Mucosa of stomach (tissue), 1 donor: ENCODE results near the gene MAD1L1.

Source experiments
- H3K27me3 ChIP-seq: one replicate; pipeline ENCODE4 v1.7.0; 2013; ENCODE audit warnings: mild to moderate bottlenecking, low read length; ENCODE audit not compliant: control insufficient read depth, insufficient read depth
- H3K36me3 ChIP-seq: one replicate; pipeline ENCODE4 v1.7.0; 2013; ENCODE audit warnings: low read length; ENCODE audit not compliant: control insufficient read depth, insufficient read depth
- H3K4me1 ChIP-seq: one replicate; pipeline ENCODE4 v1.7.0; 2013; ENCODE audit warnings: mild to moderate bottlenecking, low read length; ENCODE audit not compliant: control insufficient read depth, insufficient read depth
- H3K4me3 ChIP-seq: one replicate; pipeline ENCODE4 v1.7.0; 2013; ENCODE audit warnings: low read length
- H3K9ac ChIP-seq: one replicate; pipeline ENCODE4 v1.7.0; 2013; ENCODE audit warnings: mild to moderate bottlenecking, low read length, moderate library complexity
- H3K9me3 ChIP-seq: one replicate; pipeline ENCODE4 v1.7.0; 2013; ENCODE audit warnings: mild to moderate bottlenecking, low read length, moderate library complexity; ENCODE audit not compliant: control insufficient read depth
- donor health status: Pancreatic carcinoma.

MAD1L1 gene

DNA sequence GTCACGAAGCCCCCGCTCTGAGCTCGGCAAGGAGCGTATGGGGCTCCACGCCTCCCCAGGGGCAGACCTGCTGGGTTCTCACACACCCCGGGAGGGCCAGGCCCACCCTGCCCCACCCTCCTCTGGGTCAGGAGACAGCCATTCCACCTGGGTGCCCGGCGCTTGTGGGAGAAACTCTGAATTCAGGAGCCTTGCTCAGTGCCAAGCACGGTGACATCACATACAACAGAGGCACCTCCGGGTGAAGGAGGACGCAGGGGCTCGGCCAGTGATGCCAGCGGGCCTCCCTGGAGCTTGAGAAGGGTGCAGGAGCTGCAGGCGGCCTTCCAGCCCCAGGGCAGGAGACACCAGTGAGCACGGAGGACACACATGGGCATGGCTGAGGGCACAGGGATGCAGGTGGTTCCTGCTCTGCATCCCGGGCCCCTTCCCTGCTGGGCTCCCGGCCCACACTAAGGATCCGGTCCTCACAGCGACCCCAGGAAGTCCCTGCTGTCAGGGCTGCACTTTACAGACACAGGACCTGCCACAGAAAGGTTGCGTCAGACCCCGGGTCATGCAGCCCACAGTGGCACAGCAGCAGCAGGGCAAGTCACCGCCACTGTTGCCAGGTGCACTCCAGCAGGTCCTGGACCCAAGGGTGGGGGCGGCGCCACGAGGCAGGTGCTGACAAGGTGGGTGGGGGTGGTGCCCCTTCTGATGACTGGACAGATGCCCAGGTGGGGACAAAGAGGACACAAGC lies 108.0 kb downstream of the MAD1L1 start:
- Histone ChIP-seq H3K27me3 (no peaks in the 10 kb centered on the region), H3K9me3 (no peaks in the 10 kb centered on the region), H3K36me3 (no peaks in the 10 kb centered on the region)

DNA sequence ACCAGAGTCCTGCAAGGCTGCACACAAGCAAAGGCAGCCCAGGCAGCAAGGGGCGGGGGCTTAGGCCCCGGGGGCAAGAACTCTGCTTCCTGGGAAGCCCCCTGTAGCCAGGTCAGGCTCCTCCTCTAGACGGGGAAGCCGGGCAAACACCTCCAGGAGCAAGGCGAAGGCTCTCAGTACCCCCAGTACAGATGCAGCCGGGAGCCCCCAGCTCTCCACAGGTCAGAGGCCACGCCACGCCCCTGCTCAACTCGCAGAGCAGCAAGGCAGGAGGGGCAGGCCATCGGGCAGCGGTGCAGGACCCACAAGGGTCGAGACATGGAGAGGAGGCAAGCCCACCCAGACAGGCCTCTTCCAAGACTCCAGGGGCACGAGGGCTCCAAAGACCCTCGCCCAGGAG lies 108.8 kb downstream of the MAD1L1 start:
- Histone ChIP-seq H3K27me3 (no peaks in the 10 kb centered on the region), H3K9ac (no peak overlapping the region), H3K9me3 (no peaks in the 10 kb centered on the region), H3K4me3 (no peak overlapping the region), H3K36me3 (no peaks in the 10 kb centered on the region), H3K4me1 (no peaks in the 10 kb centered on the region)

More for the DNA sequence above, 108.0 kb downstream of the MAD1L1 start:
- H3K4me1 ChIP-seq: no peaks in the 10 kb centered on the region
- H3K4me3 ChIP-seq: no peak overlapping the region
- no peak overlapping the region for H3K9ac ChIP-seq

DNA sequence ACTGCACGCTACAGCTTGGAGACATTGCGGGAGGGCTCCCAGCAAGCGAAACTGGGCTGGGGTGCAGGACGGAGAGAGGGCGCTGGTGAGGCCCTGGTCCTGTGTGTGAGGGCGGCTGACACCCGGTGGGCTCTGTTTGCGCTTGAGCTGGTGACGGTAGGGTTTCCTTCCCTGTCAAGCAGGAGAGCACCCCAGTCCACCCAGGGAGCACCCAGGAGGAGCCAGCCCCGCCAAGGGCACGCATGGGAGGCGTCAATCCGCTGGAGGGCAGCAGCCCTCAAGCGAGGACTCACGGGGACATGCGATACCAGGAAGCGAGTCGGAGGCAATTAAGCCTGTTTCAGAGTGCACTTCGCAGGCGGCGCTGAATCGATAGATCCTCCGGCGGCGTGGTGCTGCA lies 109.4 kb downstream of the MAD1L1 start:
- no peaks in the 10 kb centered on the region for H3K36me3 ChIP-seq
- no peak overlapping the region for H3K4me3 ChIP-seq
- H3K4me1 ChIP-seq: no peaks in the 10 kb centered on the region
- H3K9me3 ChIP-seq: no peaks in the 10 kb centered on the region
- H3K9ac ChIP-seq: no peak overlapping the region
- no peaks in the 10 kb centered on the region for H3K27me3 ChIP-seq

DNA sequence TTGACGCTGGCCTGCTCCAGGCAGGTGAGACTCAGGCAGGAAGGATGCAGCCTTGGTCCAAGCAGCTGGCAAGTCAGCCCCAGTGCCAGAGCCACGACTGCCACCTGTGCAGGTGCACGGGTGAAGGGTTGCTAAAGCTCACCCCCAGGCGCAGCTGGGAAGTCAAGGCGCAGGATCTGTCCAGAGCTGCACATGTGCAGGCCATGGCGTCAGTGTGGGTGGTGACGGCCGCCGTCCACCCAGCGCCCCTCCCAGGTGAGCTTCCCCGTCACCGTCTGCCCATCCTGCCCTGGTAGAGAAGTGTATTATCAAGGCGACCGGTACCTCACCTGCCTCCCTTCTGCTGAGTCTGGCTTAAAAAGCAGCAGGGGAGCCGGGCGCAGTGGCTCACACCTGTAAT lies 110.1 kb downstream of the MAD1L1 start:
- Histone ChIP-seq H3K4me3 (no peak overlapping the region), H3K4me1 (no peaks in the 10 kb centered on the region), H3K36me3 (no peaks in the 10 kb centered on the region), H3K9me3 (no peaks in the 10 kb centered on the region), H3K9ac (no peak overlapping the region), H3K27me3 (no peaks in the 10 kb centered on the region)

DNA sequence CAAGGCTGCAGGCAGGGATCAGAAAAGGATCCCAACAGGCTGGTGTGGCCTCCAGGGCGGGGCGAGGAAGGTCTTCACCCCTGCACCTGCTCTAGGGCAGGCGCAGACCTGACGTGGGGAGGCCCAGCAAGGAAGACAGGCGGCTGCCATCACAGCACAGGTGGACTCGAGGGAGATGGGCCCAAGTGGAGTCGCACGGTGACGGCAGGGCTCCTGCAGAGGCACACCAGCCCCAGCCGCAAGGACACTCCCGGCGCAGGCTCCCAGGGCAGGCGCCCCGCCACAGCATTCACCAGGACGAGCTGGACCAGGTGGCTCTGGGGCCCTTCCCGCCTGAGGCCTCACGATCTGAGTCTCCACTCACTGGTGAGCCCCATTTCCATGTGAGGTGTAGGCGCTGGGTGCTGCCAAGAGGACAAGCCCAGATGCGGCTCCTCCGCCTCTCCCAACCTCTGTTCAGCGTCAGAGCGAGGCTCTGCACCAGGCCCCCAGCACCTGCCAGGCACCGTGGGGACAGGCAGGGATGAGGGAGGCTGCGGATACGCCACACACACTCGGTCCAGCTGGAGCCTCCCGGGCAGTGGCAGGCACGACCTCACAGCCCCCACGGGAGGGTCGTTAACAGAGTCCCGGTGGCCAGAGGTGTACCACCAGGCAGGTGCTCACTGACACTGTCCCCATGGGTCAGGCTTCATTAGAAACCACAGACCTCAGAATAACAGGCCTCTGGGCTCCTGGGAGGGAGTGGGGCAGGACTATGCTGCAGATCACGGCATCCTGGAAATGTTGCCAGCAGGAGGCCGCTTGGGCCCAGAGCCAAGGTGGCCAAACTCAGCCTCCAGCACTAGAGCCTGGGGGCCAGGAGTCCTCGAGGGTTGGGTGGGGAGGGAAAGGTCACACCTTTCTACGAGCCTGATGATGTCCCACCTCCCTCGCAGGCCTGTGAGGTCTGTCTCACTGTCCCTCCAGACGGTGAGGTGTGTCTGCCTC lies 111.6 kb downstream of the MAD1L1 start:
- Histone ChIP-seq H3K36me3 (no peaks in the 10 kb centered on the region), H3K4me1 (no peaks in the 10 kb centered on the region), H3K9ac (no peak overlapping the region), H3K4me3 (no peak overlapping the region), H3K27me3 (no peaks in the 10 kb centered on the region), H3K9me3 (no peaks in the 10 kb centered on the region)

DNA sequence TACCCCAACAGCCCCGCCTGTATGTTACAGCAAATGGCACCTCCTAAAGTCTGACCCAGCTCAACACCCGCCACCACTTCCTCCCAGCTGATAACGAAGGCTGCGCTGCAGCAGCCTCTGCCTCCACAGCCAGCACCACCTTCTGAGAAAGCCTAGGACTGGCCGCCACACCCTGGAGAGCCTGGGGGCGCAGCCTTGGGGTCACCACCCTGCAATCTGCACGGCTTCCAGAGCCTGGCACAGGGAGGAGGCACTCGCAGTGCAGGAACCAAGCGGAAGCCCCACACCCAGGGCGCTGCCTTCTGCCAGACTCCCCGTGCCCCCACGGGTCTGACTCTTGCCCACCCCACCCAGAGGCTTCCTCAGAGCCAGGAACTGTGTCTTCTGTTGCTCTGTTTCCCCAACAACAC lies 112.5 kb downstream of the MAD1L1 start:
- Histone ChIP-seq H3K9me3 (no peaks in the 10 kb centered on the region), H3K36me3 (no peaks in the 10 kb centered on the region), H3K9ac (no peak overlapping the region), H3K4me3 (no peak overlapping the region), H3K27me3 (no peaks in the 10 kb centered on the region), H3K4me1 (no peaks in the 10 kb centered on the region)

DNA sequence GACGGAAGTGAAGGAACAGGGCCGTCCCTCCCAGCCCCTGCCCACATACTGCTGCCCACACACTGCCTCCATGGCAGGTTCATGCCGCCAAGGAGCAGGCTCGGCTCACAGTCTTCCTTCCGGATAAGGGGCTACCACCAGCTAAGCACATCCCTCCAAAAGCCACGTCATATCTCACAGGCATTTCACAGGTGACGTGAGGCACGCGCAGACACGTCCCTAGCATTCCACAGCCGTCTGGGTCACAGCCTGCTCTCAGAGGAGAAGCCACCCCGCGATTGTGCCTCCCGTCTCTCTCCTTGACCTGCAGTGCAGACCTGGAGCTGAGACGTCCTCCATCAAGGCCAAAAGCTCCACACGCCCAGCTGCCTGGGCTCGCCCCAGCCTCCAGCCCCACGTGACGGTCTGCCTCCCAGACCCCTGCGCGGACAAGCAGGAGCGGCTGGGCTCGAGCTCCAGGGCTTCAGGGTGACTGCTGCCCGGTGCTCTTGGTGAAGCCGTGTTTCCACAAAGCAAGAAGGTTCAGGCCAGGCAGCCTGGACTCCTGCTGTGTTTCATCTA lies 114.0 kb downstream of the MAD1L1 start:
- Histone ChIP-seq H3K36me3 (no peaks in the 10 kb centered on the region), H3K4me3 (no peak overlapping the region), H3K4me1 (no peaks in the 10 kb centered on the region), H3K9ac (no peak overlapping the region), H3K27me3 (no peaks in the 10 kb centered on the region), H3K9me3 (no peaks in the 10 kb centered on the region)

DNA sequence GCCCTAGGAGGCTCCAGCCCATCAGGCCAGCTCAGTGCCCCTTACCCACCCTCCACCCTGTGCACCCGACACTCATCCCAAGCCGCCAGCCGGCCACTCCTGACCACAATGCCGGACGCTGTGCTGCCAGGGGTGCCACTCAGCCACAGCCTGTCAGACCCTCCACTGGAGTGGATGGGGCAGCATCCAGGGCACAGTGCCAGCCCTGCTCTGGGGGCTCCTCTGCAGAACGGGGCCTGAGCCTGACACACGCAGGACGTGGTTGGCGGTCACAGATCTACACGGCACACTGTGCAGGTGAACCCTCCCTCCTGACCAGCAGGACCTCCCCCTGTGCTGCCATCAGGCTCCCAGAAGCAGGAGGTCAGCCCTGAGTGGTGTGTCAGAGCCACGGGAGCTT lies 114.7 kb downstream of the MAD1L1 start:
- H3K4me1 ChIP-seq: no peaks in the 10 kb centered on the region

DNA sequence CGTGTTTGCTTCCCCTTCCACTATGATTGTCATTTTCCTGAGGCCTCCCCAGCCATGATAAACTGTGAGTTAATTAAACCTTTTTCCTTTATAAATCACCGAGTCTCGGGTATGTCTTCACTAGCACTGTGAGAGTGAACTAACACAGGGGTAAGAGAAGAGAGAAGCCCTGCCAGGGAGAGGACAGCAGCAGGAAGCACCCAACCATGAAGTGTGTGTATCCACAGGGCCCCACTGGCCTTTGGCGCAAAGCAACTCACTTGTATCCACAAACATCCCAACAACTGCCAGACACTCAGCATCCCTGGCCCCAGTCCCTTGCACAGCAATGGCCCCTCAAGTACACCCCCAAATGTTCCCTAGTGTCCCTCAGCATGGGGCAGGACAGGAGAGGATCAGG lies 115.1 kb downstream of the MAD1L1 start:
- no peak overlapping the region for H3K9ac ChIP-seq
- no peaks in the 10 kb centered on the region for H3K9me3 ChIP-seq
- no peak overlapping the region for H3K4me3 ChIP-seq
- no peaks in the 10 kb centered on the region for H3K36me3 ChIP-seq
- H3K4me1 ChIP-seq: no peaks in the 10 kb centered on the region
- no peaks in the 10 kb centered on the region for H3K27me3 ChIP-seq

More for the DNA sequence above, 114.7 kb downstream of the MAD1L1 start:
- Histone ChIP-seq H3K27me3 (no peaks in the 10 kb centered on the region), H3K4me3 (no peak overlapping the region), H3K9ac (no peak overlapping the region), H3K9me3 (no peaks in the 10 kb centered on the region), H3K36me3 (no peaks in the 10 kb centered on the region)

DNA sequence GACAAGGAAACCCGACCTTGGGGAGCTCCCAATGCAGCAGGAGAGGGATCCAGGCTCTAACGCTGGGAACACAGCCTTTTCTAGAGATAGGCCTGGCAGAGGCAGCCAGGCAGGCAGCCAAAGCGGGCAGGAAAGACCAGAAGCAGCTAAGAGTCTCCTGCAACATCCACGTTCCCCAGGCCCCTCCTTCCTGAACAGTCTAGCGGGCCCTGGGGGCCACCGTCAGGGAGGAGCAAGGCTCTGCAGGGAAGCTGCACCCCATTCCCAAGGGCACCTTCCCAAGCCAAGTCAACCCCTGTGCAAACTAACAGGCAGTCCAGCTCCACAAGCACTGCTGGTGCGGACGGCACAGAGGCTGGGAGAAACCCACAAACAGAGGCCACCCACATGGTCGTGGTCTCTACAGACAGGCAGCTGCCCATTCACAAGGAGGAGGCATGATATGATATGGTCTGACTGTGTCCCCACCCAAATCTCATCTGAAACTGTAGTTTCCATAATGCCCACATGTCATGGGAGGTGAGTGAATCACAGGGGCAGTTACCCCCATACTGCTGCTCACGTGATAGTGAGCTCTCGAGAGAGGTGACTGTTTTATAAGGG lies 115.7 kb downstream of the MAD1L1 start:
- Histone ChIP-seq H3K4me1 (no peaks in the 10 kb centered on the region), H3K4me3 (no peak overlapping the region), H3K9ac (no peak overlapping the region), H3K27me3 (no peaks in the 10 kb centered on the region), H3K9me3 (no peaks in the 10 kb centered on the region), H3K36me3 (no peaks in the 10 kb centered on the region)

DNA sequence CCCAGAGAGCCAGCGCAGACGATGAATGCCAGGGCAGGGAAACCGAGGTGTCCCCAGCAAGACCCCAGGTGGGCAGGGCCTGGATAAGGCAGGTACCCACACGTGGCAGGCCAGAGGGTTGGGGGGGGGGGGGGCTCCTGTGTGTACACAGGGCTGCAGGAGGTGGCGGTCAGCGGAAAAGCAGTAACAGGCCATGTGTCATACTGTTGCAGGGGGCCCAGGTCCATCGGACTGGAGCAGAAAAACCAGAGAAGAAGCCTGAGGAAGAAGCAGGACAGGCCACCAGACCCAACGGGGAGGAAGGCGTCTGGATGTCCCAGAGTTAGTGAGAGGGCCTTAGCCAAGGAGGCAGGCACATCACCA lies 116.3 kb downstream of the MAD1L1 start:
- H3K4me1 ChIP-seq: peaks cover 5% of the 10 kb centered on the region
- no peak overlapping the region for H3K4me3 ChIP-seq
- H3K36me3 ChIP-seq: no peaks in the 10 kb centered on the region
- H3K27me3 ChIP-seq: no peaks in the 10 kb centered on the region
- H3K9ac ChIP-seq: no peak overlapping the region
- no peaks in the 10 kb centered on the region for H3K9me3 ChIP-seq
